ENCODE results near the gene AVPI1.

The AVPI1 gene

GRCh38 chr10:97690133-97690532, 3.1 kb upstream of the AVPI1 start:
- no peak for TF ChIP-seq EZH2phosphoT487 (conservative IDR thresholded peaks at IDR 0.05; ENCODE audit: low read length)
- no peak for TF ChIP-seq CTCF (IDR thresholded peaks at IDR 0.05; ENCODE audit: insufficient read depth, low read length, poor library complexity, severe bottlenecking)
- no peak overlapping the region for H2AFZ ChIP-seq (ENCODE audit: low read depth, low read length, severe bottlenecking)
- H3K9me3 ChIP-seq (ENCODE audit: insufficient read depth, low read length) = no peaks in the 10 kb centered on the region
- no peaks in the 10 kb centered on the region for H3K36me3 ChIP-seq (ENCODE audit: low read length)
- no peak overlapping the region for H3K9ac ChIP-seq (ENCODE audit: low read length)
- no peak overlapping the region for H3K27ac ChIP-seq (ENCODE audit: low read depth, low read length)
- H3K4me2 ChIP-seq (ENCODE audit: low read depth, low read length, poor library complexity, severe bottlenecking) = no peak overlapping the region
- H3F3A ChIP-seq (ENCODE audit: insufficient read depth) = peaks cover 9% of the 10 kb centered on the region; the same call in 1 of the 2 replicates
- no peak overlapping the region for H3K4me3 ChIP-seq (ENCODE audit: insufficient read depth, low read length, poor library complexity, severe bottlenecking)
- no peaks in the 10 kb centered on the region for H3K27me3 ChIP-seq (ENCODE audit: low read length)
- no peaks in the 10 kb centered on the region for H3K9me2 ChIP-seq (replicated peaks; ENCODE audit: insufficient read depth, low read length)
- no peaks in the 10 kb centered on the region for H3K79me2 ChIP-seq (ENCODE audit: insufficient read depth, low read length)
- H4K20me1 ChIP-seq (ENCODE audit: low read depth, low read length) = no peaks in the 10 kb centered on the region

- Histone ChIP-seq H3K9me2 (replicated peaks; ENCODE audit: insufficient read depth, low read length) (no peaks in the 10 kb centered on the region), H3K27me3 (ENCODE audit: low read length) (no peaks in the 10 kb centered on the region), H4K20me1 (ENCODE audit: low read depth, low read length) (no peaks in the 10 kb centered on the region), H3K9me3 (ENCODE audit: insufficient read depth, low read length) (no peaks in the 10 kb centered on the region), H3F3A (ENCODE audit: insufficient read depth) (peaks cover 9% of the 10 kb centered on the region; the same call in 1 of the 2 replicates), H3K79me2 (ENCODE audit: insufficient read depth, low read length) (no peaks in the 10 kb centered on the region), H3K4me3 (ENCODE audit: insufficient read depth, low read length, poor library complexity, severe bottlenecking) (no peak overlapping the region), H3K27ac (ENCODE audit: low read depth, low read length) (no peak overlapping the region), H3K4me2 (ENCODE audit: low read depth, low read length, poor library complexity, severe bottlenecking) (no peak overlapping the region), H3K36me3 (ENCODE audit: low read length) (no peaks in the 10 kb centered on the region), H3K9ac (ENCODE audit: low read length) (no peak overlapping the region), H2AFZ (ENCODE audit: low read depth, low read length, severe bottlenecking) (no peak overlapping the region)
- no peak for TF ChIP-seq CTCF (IDR thresholded peaks at IDR 0.05; ENCODE audit: insufficient read depth, low read length, poor library complexity, severe bottlenecking)
- TF ChIP-seq EZH2phosphoT487 (conservative IDR thresholded peaks at IDR 0.05; ENCODE audit: low read length) = no peak
Observed at GRCh38 chr10:97689559-97690020, 2.5 kb upstream of the AVPI1 start.

GRCh38 chr10:97687785-97688781, 1.0 kb upstream of the AVPI1 start:
- Histone ChIP-seq H3K9me2 (replicated peaks; ENCODE audit: insufficient read depth, low read length) (no peaks in the 10 kb centered on the region), H3K27ac (ENCODE audit: low read depth, low read length) (no peak overlapping the region), H4K20me1 (ENCODE audit: low read depth, low read length) (no peaks in the 10 kb centered on the region), H3K4me2 (ENCODE audit: low read depth, low read length, poor library complexity, severe bottlenecking) (peak overlapping the region; percentile 63), H2AFZ (ENCODE audit: low read depth, low read length, severe bottlenecking) (peak overlapping the region; percentile 86), H3K4me3 (ENCODE audit: insufficient read depth, low read length, poor library complexity, severe bottlenecking) (peak overlapping the region; percentile 57), H3K36me3 (ENCODE audit: low read length) (no peaks in the 10 kb centered on the region), H3K79me2 (ENCODE audit: insufficient read depth, low read length) (no peaks in the 10 kb centered on the region), H3K9ac (ENCODE audit: low read length) (peak overlapping the region; percentile 57), H3K9me3 (ENCODE audit: insufficient read depth, low read length) (no peaks in the 10 kb centered on the region), H3K27me3 (ENCODE audit: low read length) (no peaks in the 10 kb centered on the region), H3F3A (ENCODE audit: insufficient read depth) (peaks cover 9% of the 10 kb centered on the region; the same call in 1 of the 2 replicates)
- TF ChIP-seq CTCF (IDR thresholded peaks at IDR 0.05; ENCODE audit: insufficient read depth, low read length, poor library complexity, severe bottlenecking) (no peak), EZH2phosphoT487 (conservative IDR thresholded peaks at IDR 0.05; ENCODE audit: low read length) (no peak)
